Measurements from ENCODE around the gene FGGY.

FGGY gene

GRCh38 chr1:59678493-59679228, 381.8 kb downstream of the FGGY start:
- peak; percentile 100 for DNase-seq (ENCODE audit: low read depth)

- no peak for DNase-seq (ENCODE audit: low read depth)
Observed at GRCh38 chr1:59680044-59680443, 383.1 kb downstream of the FGGY start.

- DNase-seq (ENCODE audit: low read depth) = peak; percentile 86
Observed at GRCh38 chr1:59682396-59683080, 385.6 kb downstream of the FGGY start.

GRCh38 chr1:59683197-59683596, 386.3 kb downstream of the FGGY start:
- DNase-seq (ENCODE audit: low read depth) = no peak

- DNase-seq (ENCODE audit: low read depth) = no peak
Observed at GRCh38 chr1:59684698-59685097, 387.8 kb downstream of the FGGY start.

- no peak for DNase-seq (ENCODE audit: low read depth)
Observed at GRCh38 chr1:59685101-59685500, 388.2 kb downstream of the FGGY start.

GRCh38 chr1:59685666-59686065, 388.8 kb downstream of the FGGY start:
- no peak for DNase-seq (ENCODE audit: low read depth)

- DNase-seq (ENCODE audit: low read depth) = no peak
Observed at GRCh38 chr1:59686170-59686569, 389.3 kb downstream of the FGGY start.

GRCh38 chr1:59686574-59686973, 389.7 kb downstream of the FGGY start:
- no peak for DNase-seq (ENCODE audit: low read depth)

- DNase-seq (ENCODE audit: low read depth) = no peak
Observed at GRCh38 chr1:59687081-59687480, 390.2 kb downstream of the FGGY start.

- DNase-seq (ENCODE audit: low read depth) = no peak
Observed at GRCh38 chr1:59688976-59689375, 392.1 kb downstream of the FGGY start.

- no peak for DNase-seq (ENCODE audit: low read depth)
Observed at GRCh38 chr1:59689730-59690129, 392.8 kb downstream of the FGGY start.

- DNase-seq (ENCODE audit: low read depth) = no peak
Observed at GRCh38 chr1:59690171-59690930, 393.5 kb downstream of the FGGY start.

GRCh38 chr1:59691261-59691660, 394.4 kb downstream of the FGGY start:
- peak; percentile 67 for DNase-seq (ENCODE audit: low read depth)

- DNase-seq (ENCODE audit: low read depth) = peak; percentile 78
Observed at GRCh38 chr1:59692591-59692990, 395.7 kb downstream of the FGGY start.

GRCh38 chr1:59693406-59693805, 396.5 kb downstream of the FGGY start:
- DNase-seq (ENCODE audit: low read depth) = no peak

GRCh38 chr1:59695252-59695651, 398.4 kb downstream of the FGGY start:
- peak; percentile 94 for DNase-seq (ENCODE audit: low read depth)

- DNase-seq (ENCODE audit: low read depth) = no peak
Observed at GRCh38 chr1:59696421-59697115, 399.7 kb downstream of the FGGY start.

- peak; percentile 71 for DNase-seq (ENCODE audit: low read depth)
Observed at GRCh38 chr1:59697150-59697800, 400.4 kb downstream of the FGGY start.

GRCh38 chr1:59698386-59698785, 401.5 kb downstream of the FGGY start:
- DNase-seq (ENCODE audit: low read depth) = no peak

- DNase-seq (ENCODE audit: low read depth) = peak; percentile 51
Observed at GRCh38 chr1:59699227-59699847, 402.4 kb downstream of the FGGY start.
